HepG2 (cell line): ENCODE measurements around the gene MLXIPL. TPM values are rescaled to one million over a fixed set of nuclear protein-coding genes. Genes with fewer than 3 reads are reported as not detected.
A peak's percentile ranks its signal among the peaks of the same experiment; 100 is the strongest.

Experiments used
- ATF7 ChIP-seq, 2 experiments: fragments of 450-650 bp in 1 of 2; sonication (generic) in 1 of 2; formaldehyde crosslinking in 1 of 2; IDR thresholded peaks; 2 replicates each; pipeline versions ENCODE4 v1.4.0 to v1.6.1; 2016 to 2020; ENCODE audit warnings: antibody characterized with exemption in 1 of 2, mild to moderate bottlenecking in 1 of 2, missing genetic modification reagents in 1 of 2
- BCL6 ChIP-seq: IDR thresholded peaks from 2 replicates; pipeline ENCODE4 v1.6.1; 2016; ENCODE audit warnings: missing genetic modification reagents, missing compliant biosample characterization
- CCAR2 ChIP-seq: fragments of 200-400 bp; formaldehyde crosslinking; optimal IDR thresholded peaks from 2 replicates; pipeline ENCODE3; 2018; ENCODE audit warnings: low read depth, mild to moderate bottlenecking, low read length, moderate library complexity
- CENPBD1 ChIP-seq: sonication (generic); formaldehyde crosslinking; IDR thresholded peaks from 2 replicates; pipeline ENCODE4 v1.8.0; 2022; ENCODE audit warnings: missing genetic modification reagents, low read depth, mild to moderate bottlenecking, borderline replicate concordance
- CREB1 ChIP-seq, 2 experiments: fragments of 450-650 bp in 1 of 2; IDR thresholded peaks; 2 replicates each; pipeline ENCODE4 v1.6.1; 2016 to 2017; ENCODE audit warnings: control low read depth in 1 of 2, mild to moderate bottlenecking in 1 of 2, missing compliant biosample characterization in 1 of 2, missing genetic modification characterization in 1 of 2
- EEA1 ChIP-seq: sonication (generic); formaldehyde crosslinking; IDR thresholded peaks from 2 replicates; pipeline ENCODE4 v1.5.1; 2020; ENCODE audit warnings: mild to moderate bottlenecking, missing genetic modification reagents, borderline replicate concordance
- GPN1 ChIP-seq: sonication (generic); formaldehyde crosslinking; IDR thresholded peaks from 2 replicates; pipeline ENCODE4 v1.5.1; 2020; ENCODE audit warnings: missing genetic modification reagents, borderline replicate concordance
- MTA3 ChIP-seq: sonication (generic); formaldehyde crosslinking; IDR thresholded peaks from 2 replicates; pipeline ENCODE4 v1.4.0; 2020; ENCODE audit warnings: missing genetic modification reagents
- NR2F2 ChIP-seq: IDR thresholded peaks from 2 replicates; pipeline ENCODE4 v1.6.1; 2012; ENCODE audit warnings: low read depth, inconsistent platforms, borderline replicate concordance
- PAF1 ChIP-seq: IDR thresholded peaks from 2 replicates; pipeline ENCODE4 v1.6.1; 2016; ENCODE audit warnings: missing genetic modification reagents, missing compliant biosample characterization
- PRPF4 ChIP-seq: fragments of 200-400 bp; formaldehyde crosslinking; IDR thresholded peaks from 2 replicates; pipeline ENCODE4 v1.6.1; 2016; ENCODE audit warnings: low read length, low read depth; ENCODE audit not compliant: poor library complexity, severe bottlenecking
- SALL1 ChIP-seq: sonication (generic); formaldehyde crosslinking; IDR thresholded peaks from 2 replicates; pipeline ENCODE4 v1.8.0; 2022; ENCODE audit warnings: mild to moderate bottlenecking, missing genetic modification reagents
- U2AF2 ChIP-seq: fragments of 200-400 bp; formaldehyde crosslinking; IDR thresholded peaks from 2 replicates; pipeline ENCODE4 v1.6.1; 2017; ENCODE audit warnings: low read depth, mild to moderate bottlenecking, low read length
- ZBTB43 ChIP-seq: sonication (generic); formaldehyde crosslinking; conservative IDR thresholded peaks from 2 replicates; pipeline ENCODE4 v1.4.0; 2020; ENCODE audit warnings: missing genetic modification reagents
- ZBTB8A ChIP-seq: sonication (generic); formaldehyde crosslinking; IDR thresholded peaks from 2 replicates; pipeline ENCODE4 v1.4.0; 2020; ENCODE audit warnings: mild to moderate bottlenecking, low read depth, missing genetic modification reagents, borderline replicate concordance
- ZNF264 ChIP-seq: sonication (generic); formaldehyde crosslinking; IDR thresholded peaks from 2 replicates; pipeline ENCODE4 v1.4.0; 2020; ENCODE audit warnings: missing genetic modification reagents
- ZNF329 ChIP-seq: sonication (generic); formaldehyde crosslinking; IDR thresholded peaks from 2 replicates; pipeline ENCODE4 v1.9.0; 2021; ENCODE audit warnings: low read depth, mild to moderate bottlenecking, missing genetic modification reagents
- ZNF776 ChIP-seq: sonication (generic); formaldehyde crosslinking; IDR thresholded peaks from 2 replicates; pipeline ENCODE4 v1.4.0; 2020; ENCODE audit warnings: mild to moderate bottlenecking, missing genetic modification reagents
- ZNF784 ChIP-seq: sonication (generic); formaldehyde crosslinking; IDR thresholded peaks from 2 replicates; pipeline ENCODE4 v1.5.1; 2020; ENCODE audit warnings: missing genetic modification reagents, mild to moderate bottlenecking, borderline replicate concordance
- ZSCAN22 ChIP-seq: sonication (generic); formaldehyde crosslinking; IDR thresholded peaks from 2 replicates; pipeline ENCODE4 v1.4.0; 2020; ENCODE audit warnings: mild to moderate bottlenecking, missing genetic modification reagents
- polyA plus RNA-seq, 8 experiments: library from polyadenylated mRNA; depleted of rRNA in 3 of 8; stranded (reverse) in 7 of 8; unstranded in 1 of 8; fragments of >200 nt; fragmentation: Illumina TruSeq in 4 of 8; extraction: Trizol in 4 of 8; gene quantifications; 2 replicates each; pipeline versions ENCODE4 v1.2.1 to v1.2.3, GENCODE V29; 2011 to 2016; ENCODE audit warnings: low read depth in 4 of 8, missing spikeins in 1 of 8, mixed read lengths in 1 of 8; ENCODE audit not compliant: insufficient read depth in 1 of 8
- total RNA-seq, 5 experiments: library from RNA; depleted of rRNA; stranded (reverse); fragments of >200 nt; fragmentation: Illumina TruSeq; extraction: Trizol; gene quantifications; 2 replicates each; pipeline ENCODE4 v1.2.3, GENCODE V29; 2016; ENCODE audit warnings: low read depth in 1 of 5
- TF ChIP-seq, protein P1 (sequence below): sonication (generic); formaldehyde crosslinking; IDR thresholded peaks from 2 replicates; pipeline ENCODE4 v1.4.0; 2020; ENCODE audit warnings: missing genetic modification reagents, low read depth, mild to moderate bottlenecking, borderline replicate concordance
- TF ChIP-seq, protein P2 (sequence below): sonication (generic); formaldehyde crosslinking; IDR thresholded peaks from 2 replicates; pipeline ENCODE4 v1.5.0; 2020; ENCODE audit warnings: mild to moderate bottlenecking, low read depth, missing genetic modification reagents, borderline replicate concordance

The MLXIPL gene
- total and polyA plus RNA-seq, 2 of the 13 experiments (the other 11 are each of a cell fraction or from before 2014, with no cell fraction given) = 51.6 to 60.1 TPM

DNA sequence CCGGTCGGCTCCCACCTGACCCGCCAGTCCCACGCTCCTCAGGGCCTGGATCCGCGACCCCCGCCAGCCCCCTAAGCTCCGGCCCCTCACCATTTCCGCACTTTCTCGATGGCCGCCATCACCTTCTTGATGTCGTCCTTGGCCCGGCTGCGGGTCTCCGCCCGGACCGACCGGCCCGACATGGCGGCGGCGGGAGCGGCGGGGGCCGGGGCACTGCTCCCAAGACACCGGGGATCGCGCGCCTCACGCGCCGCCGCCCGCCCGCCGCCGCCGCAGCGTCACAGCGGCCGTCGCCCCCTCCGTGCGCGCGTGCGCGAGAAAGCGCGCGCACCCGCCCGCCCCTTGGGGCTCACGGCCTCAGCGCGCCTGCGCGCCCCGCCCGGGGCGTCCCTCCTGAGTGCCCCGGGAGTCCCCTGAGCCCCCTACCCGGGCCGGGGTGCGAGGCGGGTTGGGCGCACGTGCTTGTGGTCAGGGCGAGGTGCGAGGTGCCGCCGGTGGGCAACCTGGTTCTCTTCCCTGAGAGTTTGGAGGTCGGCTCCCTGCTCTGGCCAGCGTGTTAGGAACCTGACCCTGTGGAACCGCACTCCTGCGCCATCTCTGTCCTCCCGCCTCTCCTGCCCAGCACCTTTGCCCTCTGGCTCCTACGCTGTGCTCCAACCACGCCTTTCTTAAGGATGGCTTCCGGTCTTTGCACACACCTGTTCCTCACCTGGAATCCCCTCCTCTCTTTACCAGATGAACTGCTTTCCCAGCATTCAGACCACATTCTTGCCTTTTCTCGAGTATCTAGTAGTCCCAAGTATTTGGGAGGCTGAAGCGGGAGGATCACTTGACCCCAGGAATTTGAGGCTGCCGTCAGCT, 66.7 kb downstream of the MLXIPL start, which contains the start of gene BCL7B (continued):
- TF ChIP-seq, protein P1, sequence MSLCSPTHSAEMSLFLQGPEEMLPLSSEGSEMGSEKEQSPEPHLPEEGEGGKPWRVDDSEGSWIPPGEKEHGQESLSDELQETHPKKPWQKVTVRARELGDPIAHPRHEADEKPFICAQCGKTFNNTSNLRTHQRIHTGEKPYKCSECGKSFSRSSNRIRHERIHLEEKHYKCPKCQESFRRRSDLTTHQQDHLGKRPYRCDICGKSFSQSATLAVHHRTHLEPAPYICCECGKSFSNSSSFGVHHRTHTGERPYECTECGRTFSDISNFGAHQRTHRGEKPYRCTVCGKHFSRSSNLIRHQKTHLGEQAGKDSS (CRISPR knock-in tag) = peak; percentile 72; the same call in 1 of the 2 replicates
- TF ChIP-seq ZNF329 (CRISPR knock-in tag) (peak; percentile 67; the same call in 1 of the 2 replicates), PRPF4 (no peak), ZBTB8A (CRISPR knock-in tag) (peak; percentile 69; the same call in 1 of the 2 replicates), MTA3 (CRISPR knock-in tag) (no peak), CENPBD1 (CRISPR knock-in tag) (0 out of 2 replicates have a peak, but pooled peaks have one; percentile 49), CCAR2 (no peak), ZNF264 (CRISPR knock-in tag) (peak; percentile 78; the same call in 1 of the 2 replicates), CREB1 (IDR thresholded peaks at IDR 0.05) (0 out of 2 replicates have a peak, but pooled peaks have one; percentile 0), CREB1 (CRISPR knock-in tag; IDR thresholded peaks at IDR 0.05) (no peak), GPN1 (no peak), EEA1 (CRISPR knock-in tag) (peak; percentile 99; the same call in 1 of the 2 replicates), BCL6 (CRISPR knock-in tag) (peak; percentile 33; the same call in 1 of the 2 replicates), NR2F2 (peak; percentile 27; the same call in 1 of the 2 replicates), ZSCAN22 (CRISPR knock-in tag) (peak; percentile 79; the same call in 1 of the 2 replicates), ZBTB43 (CRISPR knock-in tag) (peak; percentile 89), U2AF2 (no peak), PAF1 (CRISPR knock-in tag) (no peak), ZNF776 (CRISPR knock-in tag) (peak; percentile 97), ZNF784 (peak; percentile 76; the same call in 1 of the 2 replicates), ATF7 (IDR thresholded peaks at IDR 0.05) (no peak), ATF7 (CRISPR knock-in tag; IDR thresholded peaks at IDR 0.05) (no peak), SALL1 (peak; percentile 97)
- TF ChIP-seq, protein P2, sequence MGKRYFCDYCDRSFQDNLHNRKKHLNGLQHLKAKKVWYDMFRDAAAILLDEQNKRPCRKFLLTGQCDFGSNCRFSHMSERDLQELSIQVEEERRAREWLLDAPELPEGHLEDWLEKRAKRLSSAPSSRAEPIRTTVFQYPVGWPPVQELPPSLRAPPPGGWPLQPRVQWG (CRISPR knock-in tag) = no peak
